HG03066 (cell line): ENCODE data around the gene FAM107B.
"Not testable (repeated sequence)": the region's sequence is repeated elsewhere in the genome, so short reads cannot be mapped to it uniquely, and the experiment has no call there.

ENCODE experiments used
- ATAC-seq: cut with Tn5 transposase; IDR thresholded peaks from one replicate; pipeline ENCODE4 v1.9.1; 2021; ENCODE audit warnings: low read depth; ENCODE audit not compliant: unreplicated experiment

The FAM107B gene

DNA sequence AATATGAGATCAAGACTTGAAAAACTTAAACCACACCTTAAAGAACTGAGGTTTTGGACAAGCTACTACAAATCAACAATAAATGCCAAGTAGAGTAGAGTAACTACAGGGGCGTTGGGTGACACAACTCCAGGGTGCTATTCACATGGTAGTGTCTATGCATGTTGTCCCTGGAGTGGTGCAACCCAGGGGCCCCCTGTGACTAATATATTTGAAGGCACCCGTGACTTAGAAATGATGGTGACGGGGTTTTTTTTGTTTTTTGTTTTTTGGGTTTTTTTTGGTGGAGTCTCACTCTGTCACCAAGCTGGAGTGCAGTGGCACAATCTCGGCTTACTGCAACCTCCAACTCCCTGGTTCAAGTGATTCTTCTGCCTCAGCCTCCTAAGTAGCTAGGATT is 106.9 kb downstream of the FAM107B start:
- ATAC-seq = no peak

DNA sequence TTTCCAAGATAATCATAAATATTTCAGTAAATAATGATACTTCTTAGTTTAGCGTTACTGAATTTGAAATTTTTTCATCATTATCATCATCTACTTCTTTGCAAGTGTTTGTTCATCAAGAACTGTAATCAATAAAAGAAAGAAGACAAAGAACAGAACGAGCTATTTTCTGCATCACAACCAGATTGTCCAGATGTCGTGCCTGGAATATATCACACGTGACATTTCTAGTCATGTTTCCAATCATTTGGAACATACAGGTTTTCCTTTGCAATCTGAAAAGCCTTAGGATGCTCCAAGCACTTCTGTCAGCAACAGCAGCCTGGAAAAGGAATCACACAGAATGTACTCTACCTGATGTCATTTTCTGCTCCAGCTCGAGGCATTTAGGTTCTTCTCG is 107.4 kb downstream of the FAM107B start:
- no peak for ATAC-seq

GRCh38 chr10:14665865-14666857 is 108.5 kb downstream of the FAM107B start:
- ATAC-seq = no peak

- ATAC-seq = no peak
Measured at GRCh38 chr10:14665304-14665703, 109.4 kb downstream of the FAM107B start.

- no peak for ATAC-seq
Measured at GRCh38 chr10:14664345-14664744, 110.4 kb downstream of the FAM107B start.

DNA sequence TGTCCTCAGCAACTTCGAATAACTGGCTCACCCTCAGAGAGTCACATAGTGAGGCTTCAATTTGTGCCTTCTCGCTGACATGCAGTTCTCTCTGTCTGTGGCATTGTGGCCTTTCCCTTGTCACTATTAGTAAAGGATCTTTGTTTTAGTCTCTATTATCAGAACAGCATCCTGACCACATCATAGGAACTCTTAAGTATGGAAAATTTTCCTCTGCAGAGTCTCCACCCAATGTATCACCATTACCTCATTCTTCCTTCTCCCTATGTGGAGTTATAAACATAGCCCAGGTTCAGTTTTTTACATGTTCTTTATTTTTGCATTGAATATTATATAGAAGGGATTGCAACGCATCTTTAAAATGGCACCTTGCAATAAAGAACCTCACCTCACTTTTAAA is 112.9 kb downstream of the FAM107B start:
- ATAC-seq = no peak

DNA sequence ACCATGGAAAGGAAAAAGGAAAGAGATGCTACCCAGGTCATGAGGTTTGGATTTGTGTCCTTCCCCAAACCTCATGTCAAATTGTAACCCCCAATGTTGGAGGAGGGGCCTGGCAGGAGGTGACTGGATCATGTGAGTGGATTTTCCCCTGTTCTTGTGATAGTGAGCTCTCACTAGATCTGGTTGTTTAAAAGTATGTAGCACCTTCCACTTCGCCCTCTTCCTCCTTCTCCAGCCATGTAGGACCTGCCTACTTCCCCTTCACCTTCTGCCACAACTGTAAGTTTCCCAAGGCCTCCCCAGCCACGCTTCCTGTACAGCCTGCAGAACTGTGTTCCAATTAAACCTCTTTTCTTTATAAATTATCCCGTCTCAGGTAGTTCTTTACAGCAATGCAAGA is 113.9 kb downstream of the FAM107B start:
- no peak for ATAC-seq

- ATAC-seq = peak; percentile 88
Measured at GRCh38 chr10:14659626-14660196, 115.0 kb downstream of the FAM107B start.

- not testable (repeated sequence) for ATAC-seq
Measured at GRCh38 chr10:14659137-14659536, 115.6 kb downstream of the FAM107B start.

- ATAC-seq = no peak
Measured at GRCh38 chr10:14658331-14659127, 116.2 kb downstream of the FAM107B start.

DNA sequence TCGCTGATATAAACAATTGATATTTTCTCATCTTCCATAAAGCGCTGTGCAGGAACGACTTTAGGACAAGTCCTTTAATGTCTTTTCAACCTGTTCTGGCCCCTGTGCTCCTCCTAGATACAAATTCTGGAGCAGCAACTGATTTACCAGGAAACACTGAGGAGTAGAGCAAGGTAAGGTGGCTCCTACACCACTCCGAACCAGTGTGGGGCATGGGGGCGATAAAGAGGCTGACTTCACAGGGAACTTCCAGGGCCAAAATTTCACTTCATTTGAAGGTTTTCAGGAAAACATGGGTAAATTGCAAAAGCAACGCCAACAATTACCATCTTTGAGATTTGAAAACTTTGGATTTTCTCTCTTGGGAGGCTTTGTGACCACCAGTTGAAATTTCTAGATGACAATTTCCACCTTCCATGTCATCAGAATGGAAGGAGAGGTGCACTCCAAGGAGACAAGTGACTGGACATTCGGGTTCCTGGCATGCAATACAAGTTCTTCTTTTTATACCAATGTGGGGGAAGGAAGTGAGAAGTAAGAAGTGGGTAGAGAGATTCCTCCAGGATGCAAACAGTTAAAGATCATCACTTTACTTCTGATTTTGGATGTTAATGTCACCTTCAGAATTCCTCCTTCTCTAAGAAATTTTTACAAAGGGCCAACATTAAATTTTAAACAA is 118.5 kb downstream of the FAM107B start:
- no peak for ATAC-seq

GRCh38 chr10:14654821-14655382 is 119.8 kb downstream of the FAM107B start:
- ATAC-seq = no peak

- ATAC-seq = no peak
Measured at GRCh38 chr10:14653271-14654161, 121.2 kb downstream of the FAM107B start.

GRCh38 chr10:14652816-14653215 is 121.9 kb downstream of the FAM107B start:
- ATAC-seq = no peak

DNA sequence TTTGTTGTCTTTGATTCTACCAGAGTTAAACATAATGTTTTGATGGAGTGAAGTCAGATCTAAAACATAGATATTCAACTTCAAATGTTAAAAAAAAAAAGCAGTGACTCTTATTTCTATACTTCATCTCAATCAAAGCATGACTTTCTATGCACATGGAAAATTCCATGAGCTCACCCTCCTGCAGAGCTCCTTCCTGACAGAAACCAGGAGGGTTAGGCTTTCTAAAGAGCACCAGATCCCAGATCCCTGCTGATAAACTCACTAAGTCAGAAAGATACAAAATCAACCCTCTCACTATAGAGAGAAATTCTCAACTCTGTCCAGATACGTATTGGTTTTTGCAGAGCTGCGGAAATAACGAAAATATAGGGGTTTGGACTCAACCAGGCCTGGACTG is 122.6 kb downstream of the FAM107B start:
- ATAC-seq = no peak

- ATAC-seq = no peak
Measured at GRCh38 chr10:14649739-14650138, 125.0 kb downstream of the FAM107B start.

DNA sequence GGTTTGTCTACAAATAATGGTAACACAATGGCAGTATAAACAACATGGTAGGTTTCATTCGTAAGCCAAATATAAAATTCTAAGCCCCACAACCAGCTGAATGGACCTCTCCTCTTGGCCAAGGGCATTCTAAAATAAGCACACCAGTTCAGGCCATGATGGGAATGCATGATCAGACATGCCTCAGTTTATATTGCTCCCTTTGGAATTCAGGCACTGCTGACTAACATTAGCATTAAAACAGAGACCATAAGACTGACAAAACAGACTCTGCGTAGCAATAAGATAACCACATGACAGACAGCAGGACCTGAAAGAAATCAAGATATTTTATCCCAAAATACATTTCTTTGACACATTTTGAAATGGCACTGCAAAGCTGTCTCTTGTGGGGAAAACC is 125.8 kb downstream of the FAM107B start:
- no peak for ATAC-seq

GRCh38 chr10:14648005-14648765 is 126.5 kb downstream of the FAM107B start:
- ATAC-seq = peak; percentile 94
